Stimulated activated CD4-positive, alpha-beta T cell treated with anti-CD3 and anti-CD28 coated beads, Interleukin-1b, Interleukin-23, amount 100 ng/mL, for 48 hours (primary cell): Measurements from ENCODE around the gene NFIA.

Source experiments
- DNase-seq: peaks from one replicate; pipeline ENCODE4 v3.0.0-alpha.2; 2020

NFIA gene

DNA sequence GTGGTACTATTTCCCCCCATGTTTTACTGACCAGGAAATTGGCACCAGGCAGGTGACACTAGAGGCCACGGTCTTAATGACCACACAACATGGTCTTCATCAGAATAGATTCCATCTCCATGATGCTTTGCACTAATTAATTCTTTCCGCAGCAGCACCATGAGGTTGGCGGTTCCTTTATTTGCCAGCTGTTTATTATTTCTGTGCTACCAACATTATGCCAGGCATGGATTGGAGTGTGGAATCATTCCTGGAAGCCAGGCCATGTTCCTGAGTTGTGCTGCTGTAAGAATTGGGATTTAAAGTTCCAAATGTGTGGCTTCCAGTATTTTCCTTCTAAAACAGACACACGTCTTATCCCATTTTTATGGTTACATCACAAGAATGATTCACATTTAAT is 107.8 kb downstream of the NFIA start:
- no peak for DNase-seq

DNA sequence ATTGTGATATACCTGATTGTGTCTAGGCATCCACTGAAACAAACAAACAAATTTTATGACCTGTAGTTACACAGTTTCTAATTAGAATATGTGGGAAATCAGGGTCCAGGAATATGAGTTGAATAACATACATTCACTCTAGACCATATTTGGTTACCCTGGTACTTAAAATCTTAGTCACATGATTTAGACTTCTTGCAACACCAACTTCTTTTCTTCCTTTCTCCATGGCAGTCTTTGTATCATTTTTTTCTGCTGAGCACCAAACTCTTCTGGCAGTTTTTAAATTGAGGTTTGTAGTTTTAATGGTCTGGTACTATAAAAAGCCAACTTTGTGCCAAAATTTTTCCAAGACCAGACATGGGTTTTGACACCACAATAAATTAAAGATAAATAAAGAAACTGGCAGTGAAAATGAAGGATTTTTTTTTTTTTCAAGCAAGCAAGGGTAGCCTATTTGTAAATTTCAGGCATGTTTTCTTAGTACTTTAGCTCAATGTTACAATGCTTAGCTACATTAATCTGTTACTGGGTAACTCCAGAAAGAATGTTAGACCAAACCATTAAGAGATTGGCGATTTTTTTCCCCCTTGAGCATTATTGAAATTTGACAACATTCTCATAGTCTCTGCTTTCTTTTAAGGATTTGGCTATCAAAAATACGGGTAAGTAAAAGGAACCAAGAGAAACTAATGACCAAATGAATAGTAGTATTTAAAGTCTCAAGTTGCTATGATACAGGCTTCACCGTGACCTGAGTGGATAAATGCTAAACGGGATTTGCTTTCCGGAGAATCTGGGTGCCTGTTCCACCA is 108.5 kb downstream of the NFIA start:
- DNase-seq: no peak

- no peak for DNase-seq
Observed at GRCh38 chr1:61191433-61191720, 109.0 kb downstream of the NFIA start.

GRCh38 chr1:61192663-61193330 is 110.4 kb downstream of the NFIA start:
- no peak for DNase-seq

DNA sequence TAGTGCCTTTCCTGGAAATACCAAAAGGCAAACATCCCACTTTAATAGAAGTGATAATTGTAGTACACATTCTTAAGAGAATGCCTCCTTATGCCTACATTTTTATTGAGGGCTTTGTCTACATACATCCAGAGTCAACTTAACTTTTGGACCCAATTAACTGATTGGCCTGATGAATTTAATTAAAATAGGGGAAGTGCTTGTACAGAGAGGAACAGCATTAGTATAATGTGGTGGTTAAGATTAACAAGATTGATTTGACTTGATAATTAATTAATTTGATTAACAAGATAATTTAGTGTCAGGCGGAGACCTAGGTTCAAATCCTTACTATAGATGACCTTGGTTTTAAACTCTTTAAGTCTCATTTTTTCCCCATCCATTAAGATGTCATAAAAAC is 111.4 kb downstream of the NFIA start:
- no peak for DNase-seq

DNA sequence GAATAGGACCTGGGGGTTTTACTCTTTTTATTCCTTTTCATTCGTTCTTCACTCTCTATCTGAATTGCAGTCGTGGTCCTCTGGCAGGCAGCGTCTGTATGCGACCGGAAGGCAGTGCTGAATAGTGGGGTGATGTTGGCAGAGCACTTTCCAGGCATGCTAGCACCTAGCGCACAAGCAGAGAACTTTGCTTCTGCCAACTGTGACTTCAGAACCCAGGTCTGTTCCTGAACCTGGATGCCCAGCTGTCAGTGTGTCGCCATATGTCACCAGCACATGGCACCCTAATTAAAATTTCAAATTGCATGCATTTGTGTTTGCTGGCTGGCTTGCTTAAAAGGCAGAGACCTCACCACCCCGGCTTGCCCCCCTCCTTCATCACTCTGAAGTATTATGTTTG is 116.2 kb downstream of the NFIA start:
- DNase-seq: no peak

- DNase-seq: no peak
Observed at GRCh38 chr1:61201035-61201434, 118.7 kb downstream of the NFIA start.

- no peak for DNase-seq
Observed at GRCh38 chr1:61202854-61203598, 120.7 kb downstream of the NFIA start.

- no peak for DNase-seq
Observed at GRCh38 chr1:61204528-61204927, 122.2 kb downstream of the NFIA start.

GRCh38 chr1:61207416-61207815 is 125.1 kb downstream of the NFIA start:
- DNase-seq: no peak

DNA sequence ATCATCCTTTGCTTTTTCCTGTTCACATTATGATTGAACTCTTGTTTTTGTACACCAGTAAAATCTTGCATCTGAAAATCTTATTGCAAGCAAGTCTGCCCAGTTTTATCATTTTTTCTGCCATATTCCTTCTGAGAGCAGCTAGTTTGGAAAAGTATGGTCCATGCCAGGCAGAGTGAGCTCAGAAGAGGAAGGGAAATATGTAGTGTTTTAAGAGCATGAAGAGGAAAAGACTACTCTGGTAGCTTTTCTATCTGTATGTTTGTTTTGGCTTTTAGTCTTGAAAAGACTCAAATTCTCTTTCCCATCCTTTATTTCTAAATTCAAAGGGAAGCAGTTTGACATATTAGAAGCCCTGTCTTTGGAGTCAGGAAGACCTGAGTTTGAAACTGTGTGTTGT is 125.8 kb downstream of the NFIA start:
- no peak for DNase-seq

- no peak for DNase-seq
Observed at GRCh38 chr1:61208831-61209230, 126.5 kb downstream of the NFIA start.

- no peak for DNase-seq
Observed at GRCh38 chr1:61210435-61211154, 128.2 kb downstream of the NFIA start.

- no peak for DNase-seq
Observed at GRCh38 chr1:61213245-61214011, 131.1 kb downstream of the NFIA start.

- no peak for DNase-seq
Observed at GRCh38 chr1:61215119-61215518, 132.8 kb downstream of the NFIA start.

DNA sequence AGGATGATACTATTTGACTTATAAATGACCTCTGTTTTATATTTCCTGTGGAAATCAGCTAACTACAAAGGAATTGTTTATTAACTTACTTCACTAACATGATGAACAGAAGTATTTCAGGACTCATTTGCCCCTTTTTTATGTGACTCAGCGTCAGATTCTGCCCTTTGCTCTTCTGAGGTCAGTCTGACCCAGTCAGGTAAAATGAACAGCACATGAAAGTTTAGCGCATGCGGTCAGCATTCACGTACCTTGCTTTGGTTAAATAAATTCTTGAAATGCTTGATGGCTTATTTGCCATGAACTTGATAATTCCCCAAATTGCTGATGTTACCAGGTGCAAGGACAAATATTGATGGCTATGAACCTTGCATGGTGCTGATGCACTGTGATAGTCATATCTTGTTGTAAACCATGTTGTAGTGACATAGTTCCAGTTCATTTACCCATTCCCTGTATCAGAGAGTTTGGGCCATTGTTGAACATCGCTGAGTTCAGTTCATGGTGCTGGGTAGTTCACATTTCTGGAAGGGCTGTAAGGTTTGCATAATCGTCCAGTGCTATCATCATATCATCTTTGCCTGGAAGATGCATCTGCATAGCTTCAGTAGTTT is 133.4 kb downstream of the NFIA start:
- no peak for DNase-seq

DNA sequence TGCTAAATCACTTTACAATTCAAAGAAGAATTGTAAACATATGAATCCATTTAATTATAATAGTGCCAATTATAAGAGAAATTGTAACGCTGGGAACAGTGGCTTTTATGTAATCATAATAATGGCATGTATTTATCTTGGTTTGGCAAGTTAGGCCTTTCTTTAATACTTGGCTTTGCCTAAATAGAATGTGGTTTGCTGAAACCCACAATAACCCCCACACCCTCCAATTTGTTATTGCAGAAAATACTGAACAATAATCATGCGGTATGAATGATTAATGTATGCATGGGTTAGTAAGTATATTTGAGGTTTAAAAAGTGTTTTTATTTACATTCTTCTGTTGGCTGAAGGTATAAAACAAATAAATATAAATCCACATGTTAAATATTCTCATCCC is 138.2 kb downstream of the NFIA start:
- DNase-seq: no peak

DNA sequence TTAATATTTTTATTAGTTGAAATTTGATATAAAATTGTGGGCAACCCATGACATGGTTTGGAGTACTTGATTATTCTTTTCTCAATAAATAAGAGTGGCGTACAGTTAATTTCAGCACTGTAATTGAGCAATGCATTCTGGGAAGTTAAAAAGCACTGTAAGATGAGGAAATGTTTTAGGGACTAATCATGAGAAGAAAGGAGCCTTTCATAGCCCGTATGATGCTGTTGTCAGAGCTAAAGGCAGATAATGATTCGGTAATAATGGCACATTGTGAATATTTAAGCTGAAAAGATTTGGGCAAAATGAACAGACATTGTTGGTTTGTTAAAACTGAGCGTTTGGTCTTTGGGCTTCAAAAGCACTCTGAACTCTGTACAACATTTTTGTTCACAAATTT is 139.3 kb downstream of the NFIA start:
- no peak for DNase-seq

- no peak for DNase-seq
Observed at GRCh38 chr1:61222240-61222639, 139.9 kb downstream of the NFIA start.

DNA sequence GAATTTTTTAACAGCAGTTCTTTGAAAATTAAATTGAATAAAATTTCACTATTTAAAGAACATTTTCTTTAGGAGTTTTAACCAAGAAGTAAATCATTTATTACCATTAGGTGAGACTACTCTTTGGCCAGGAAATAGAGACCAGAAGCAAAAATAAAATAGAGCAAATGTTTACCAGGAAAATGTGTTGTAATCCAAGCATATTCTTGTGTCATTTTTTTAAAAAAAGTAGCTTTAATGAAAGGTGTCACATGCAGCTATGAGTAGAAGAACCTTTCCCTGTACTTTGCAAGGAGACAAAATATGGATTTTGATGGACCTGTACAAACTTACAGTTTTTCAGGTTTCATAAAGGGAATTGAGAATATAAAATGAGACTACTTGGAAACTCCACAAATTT is 140.8 kb downstream of the NFIA start:
- no peak for DNase-seq

- DNase-seq: no peak
Observed at GRCh38 chr1:61224609-61225008, 142.2 kb downstream of the NFIA start.

DNA sequence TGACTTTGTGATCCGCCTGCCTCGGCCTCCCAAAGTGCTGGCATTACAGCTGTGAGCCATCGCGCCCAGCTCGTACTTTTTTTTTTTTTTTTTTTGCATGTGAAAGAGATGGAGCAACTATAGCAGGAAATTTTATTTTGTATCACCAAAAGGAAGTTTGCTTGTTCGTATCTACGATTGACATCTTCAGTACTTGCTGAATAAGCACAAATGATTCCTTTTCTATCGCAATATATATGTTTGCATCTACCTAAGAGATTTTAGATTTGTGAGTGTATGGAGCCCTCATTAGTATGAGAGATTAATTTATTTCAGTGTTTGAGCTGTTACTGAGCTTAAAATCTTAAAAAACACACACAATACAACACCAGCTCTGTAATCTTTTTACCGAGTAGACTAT is 143.1 kb downstream of the NFIA start:
- no peak for DNase-seq
